ENCODE results near the gene GPC3. TPM values are rescaled to one million over a fixed set of nuclear protein-coding genes. Genes with fewer than 3 reads are reported as not detected.

The GPC3 gene
- polyA plus RNA-seq, 1 of the 3 experiments (the other 2 are of a cell fraction), result 1.4 TPM

DNA sequence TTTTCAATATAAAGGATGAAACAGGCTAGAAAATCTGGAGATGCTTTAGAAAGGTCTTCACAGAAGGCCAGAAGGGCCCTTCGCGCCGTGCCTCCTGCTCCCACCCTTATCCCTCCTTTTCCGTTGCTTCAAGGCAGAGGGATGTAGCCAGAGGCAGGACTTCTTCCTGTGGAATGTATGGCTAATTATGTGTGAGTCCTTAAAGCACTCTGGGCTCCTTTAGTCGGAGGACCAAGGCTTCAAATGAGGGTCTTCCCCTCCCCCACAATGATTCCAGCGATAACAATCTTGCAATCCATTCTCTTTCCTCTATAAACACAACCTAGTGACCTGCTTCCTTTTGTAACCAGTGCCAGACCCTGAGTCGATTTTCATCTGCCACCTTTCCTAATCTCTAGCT lies 103.5 kb downstream of the GPC3 start:
- Histone ChIP-seq H3K9me3 (no peaks in the 10 kb centered on the region), H3F3A (replicated peaks; ENCODE audit: insufficient read depth) (no peaks in the 10 kb centered on the region), H2AFZ (ENCODE audit: low read depth) (no peak overlapping the region), H3K4me1 (ENCODE audit: control insufficient read depth in 1 of 2, insufficient read depth in 2 of 2, low read depth in 1 of 2, low read length in 1 of 2) (no peaks in the 10 kb centered on the region), H3K36me3 (replicated peaks in 1 of 2; ENCODE audit: control insufficient read depth in 1 of 2, insufficient read depth in 2 of 2, low read length in 1 of 2) (no peaks in the 10 kb centered on the region), H3K9ac (no peak overlapping the region), H3K27me3 (ENCODE audit: insufficient read depth) (0 out of 2 replicates have a peak, but pooled peaks cover 6% of the 10 kb centered on the region), H3K4me2 (no peak overlapping the region), H3K9me2 (no peaks in the 10 kb centered on the region), H4K20me1 (ENCODE audit: insufficient read depth) (no peaks in the 10 kb centered on the region), H3K27ac (ENCODE audit: low read depth in 2 of 2, low read length in 1 of 2) (no peak overlapping the region), H3K79me2 (ENCODE audit: insufficient read depth) (no peaks in the 10 kb centered on the region), H3K4me3 (ENCODE audit: low read depth in 2 of 2, low read length in 1 of 2) (no peak overlapping the region)
- DNase-seq, result no peak
- 43% methylated on average over 7 of the region's 7 CpGs for WGBS (ENCODE audit: low lambda C conversion rate)
- CTCF ChIA-PET, result interaction anchor here (1.1 kb wide), 1 partner anchor 145 kb away, joined by 3 read pairs; no protein-coding TSS in a partner anchor
- no peak for TF ChIP-seq MXI1 (IDR thresholded peaks at IDR 0.05; ENCODE audit: low read depth, low read length)
- no peak for TF ChIP-seq RAD21 (IDR thresholded peaks at IDR 0.05; ENCODE audit: low read length)
- no peak for TF ChIP-seq RFX5 (IDR thresholded peaks at IDR 0.05; ENCODE audit: low read length)
- no peak for TF ChIP-seq NRF1 (IDR thresholded peaks at IDR 0.05; ENCODE audit: low read depth, low read length)
- no peak for TF ChIP-seq TEAD4 (IDR thresholded peaks at IDR 0.05; ENCODE audit: borderline replicate concordance, insufficient read depth)
- TF ChIP-seq, protein P1, sequence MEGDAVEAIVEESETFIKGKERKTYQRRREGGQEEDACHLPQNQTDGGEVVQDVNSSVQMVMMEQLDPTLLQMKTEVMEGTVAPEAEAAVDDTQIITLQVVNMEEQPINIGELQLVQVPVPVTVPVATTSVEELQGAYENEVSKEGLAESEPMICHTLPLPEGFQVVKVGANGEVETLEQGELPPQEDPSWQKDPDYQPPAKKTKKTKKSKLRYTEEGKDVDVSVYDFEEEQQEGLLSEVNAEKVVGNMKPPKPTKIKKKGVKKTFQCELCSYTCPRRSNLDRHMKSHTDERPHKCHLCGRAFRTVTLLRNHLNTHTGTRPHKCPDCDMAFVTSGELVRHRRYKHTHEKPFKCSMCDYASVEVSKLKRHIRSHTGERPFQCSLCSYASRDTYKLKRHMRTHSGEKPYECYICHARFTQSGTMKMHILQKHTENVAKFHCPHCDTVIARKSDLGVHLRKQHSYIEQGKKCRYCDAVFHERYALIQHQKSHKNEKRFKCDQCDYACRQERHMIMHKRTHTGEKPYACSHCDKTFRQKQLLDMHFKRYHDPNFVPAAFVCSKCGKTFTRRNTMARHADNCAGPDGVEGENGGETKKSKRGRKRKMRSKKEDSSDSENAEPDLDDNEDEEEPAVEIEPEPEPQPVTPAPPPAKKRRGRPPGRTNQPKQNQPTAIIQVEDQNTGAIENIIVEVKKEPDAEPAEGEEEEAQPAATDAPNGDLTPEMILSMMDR (IDR thresholded peaks at IDR 0.05), result no peak
- TF ChIP-seq, protein P2, sequence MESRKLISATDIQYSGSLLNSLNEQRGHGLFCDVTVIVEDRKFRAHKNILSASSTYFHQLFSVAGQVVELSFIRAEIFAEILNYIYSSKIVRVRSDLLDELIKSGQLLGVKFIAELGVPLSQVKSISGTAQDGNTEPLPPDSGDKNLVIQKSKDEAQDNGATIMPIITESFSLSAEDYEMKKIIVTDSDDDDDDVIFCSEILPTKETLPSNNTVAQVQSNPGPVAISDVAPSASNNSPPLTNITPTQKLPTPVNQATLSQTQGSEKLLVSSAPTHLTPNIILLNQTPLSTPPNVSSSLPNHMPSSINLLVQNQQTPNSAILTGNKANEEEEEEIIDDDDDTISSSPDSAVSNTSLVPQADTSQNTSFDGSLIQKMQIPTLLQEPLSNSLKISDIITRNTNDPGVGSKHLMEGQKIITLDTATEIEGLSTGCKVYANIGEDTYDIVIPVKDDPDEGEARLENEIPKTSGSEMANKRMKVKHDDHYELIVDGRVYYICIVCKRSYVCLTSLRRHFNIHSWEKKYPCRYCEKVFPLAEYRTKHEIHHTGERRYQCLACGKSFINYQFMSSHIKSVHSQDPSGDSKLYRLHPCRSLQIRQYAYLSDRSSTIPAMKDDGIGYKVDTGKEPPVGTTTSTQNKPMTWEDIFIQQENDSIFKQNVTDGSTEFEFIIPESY (IDR thresholded peaks at IDR 0.05; ENCODE audit: borderline replicate concordance, low read depth), result no peak
- TF ChIP-seq FOSL2 (IDR thresholded peaks at IDR 0.05; ENCODE audit: borderline replicate concordance, low read depth), result no peak
- no peak for TF ChIP-seq EP300 (IDR thresholded peaks at IDR 0.05; ENCODE audit: borderline replicate concordance in 1 of 2, low read depth in 1 of 2, low read length in 1 of 2)
- TF ChIP-seq EZH2phosphoT487 (IDR thresholded peaks at IDR 0.05; ENCODE audit: borderline replicate concordance, low read depth), result no peak
- no peak for TF ChIP-seq RCOR1 (IDR thresholded peaks at IDR 0.05; ENCODE audit: low read length)
- TF ChIP-seq, protein P3, sequence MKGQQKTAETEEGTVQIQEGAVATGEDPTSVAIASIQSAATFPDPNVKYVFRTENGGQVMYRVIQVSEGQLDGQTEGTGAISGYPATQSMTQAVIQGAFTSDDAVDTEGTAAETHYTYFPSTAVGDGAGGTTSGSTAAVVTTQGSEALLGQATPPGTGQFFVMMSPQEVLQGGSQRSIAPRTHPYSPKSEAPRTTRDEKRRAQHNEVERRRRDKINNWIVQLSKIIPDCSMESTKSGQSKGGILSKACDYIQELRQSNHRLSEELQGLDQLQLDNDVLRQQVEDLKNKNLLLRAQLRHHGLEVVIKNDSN (IDR thresholded peaks at IDR 0.05; ENCODE audit: borderline replicate concordance, low read depth), result no peak
- TF ChIP-seq, protein P4, sequence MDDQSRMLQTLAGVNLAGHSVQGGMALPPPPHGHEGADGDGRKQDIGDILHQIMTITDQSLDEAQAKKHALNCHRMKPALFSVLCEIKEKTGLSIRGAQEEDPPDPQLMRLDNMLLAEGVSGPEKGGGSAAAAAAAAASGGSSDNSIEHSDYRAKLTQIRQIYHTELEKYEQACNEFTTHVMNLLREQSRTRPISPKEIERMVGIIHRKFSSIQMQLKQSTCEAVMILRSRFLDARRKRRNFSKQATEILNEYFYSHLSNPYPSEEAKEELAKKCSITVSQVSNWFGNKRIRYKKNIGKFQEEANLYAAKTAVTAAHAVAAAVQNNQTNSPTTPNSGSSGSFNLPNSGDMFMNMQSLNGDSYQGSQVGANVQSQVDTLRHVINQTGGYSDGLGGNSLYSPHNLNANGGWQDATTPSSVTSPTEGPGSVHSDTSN (IDR thresholded peaks at IDR 0.05), result no peak
- no peak for TF ChIP-seq CHD2 (IDR thresholded peaks at IDR 0.05; ENCODE audit: low read length, partially characterized antibody)
- no peak for TF ChIP-seq SMC3 (IDR thresholded peaks at IDR 0.05; ENCODE audit: low read depth, low read length)
- TF ChIP-seq RXRA (IDR thresholded peaks at IDR 0.05; ENCODE audit: borderline replicate concordance, low read depth), result no peak
- TF ChIP-seq, protein P5, sequence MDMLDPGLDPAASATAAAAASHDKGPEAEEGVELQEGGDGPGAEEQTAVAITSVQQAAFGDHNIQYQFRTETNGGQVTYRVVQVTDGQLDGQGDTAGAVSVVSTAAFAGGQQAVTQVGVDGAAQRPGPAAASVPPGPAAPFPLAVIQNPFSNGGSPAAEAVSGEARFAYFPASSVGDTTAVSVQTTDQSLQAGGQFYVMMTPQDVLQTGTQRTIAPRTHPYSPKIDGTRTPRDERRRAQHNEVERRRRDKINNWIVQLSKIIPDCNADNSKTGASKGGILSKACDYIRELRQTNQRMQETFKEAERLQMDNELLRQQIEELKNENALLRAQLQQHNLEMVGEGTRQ (IDR thresholded peaks at IDR 0.05; ENCODE audit: borderline replicate concordance, low read depth, low read length), result no peak
- no peak for TF ChIP-seq TAF1 (IDR thresholded peaks at IDR 0.05; ENCODE audit: borderline replicate concordance, low read depth, low read length)
- POLR2A ChIA-PET, result no interaction called here

All from SK-N-SH (cell line).